GM21515 (cell line): ENCODE results near the gene TRAF3.
"Not testable (repeated sequence)": the region's sequence is repeated elsewhere in the genome, so short reads cannot be mapped to it uniquely, and the experiment has no call there.

ENCODE experiments used
- ATAC-seq: cut with Tn5 transposase; IDR thresholded peaks from one replicate; pipeline ENCODE4 v1.9.1; 2021; ENCODE audit not compliant: unreplicated experiment

TRAF3 gene

DNA sequence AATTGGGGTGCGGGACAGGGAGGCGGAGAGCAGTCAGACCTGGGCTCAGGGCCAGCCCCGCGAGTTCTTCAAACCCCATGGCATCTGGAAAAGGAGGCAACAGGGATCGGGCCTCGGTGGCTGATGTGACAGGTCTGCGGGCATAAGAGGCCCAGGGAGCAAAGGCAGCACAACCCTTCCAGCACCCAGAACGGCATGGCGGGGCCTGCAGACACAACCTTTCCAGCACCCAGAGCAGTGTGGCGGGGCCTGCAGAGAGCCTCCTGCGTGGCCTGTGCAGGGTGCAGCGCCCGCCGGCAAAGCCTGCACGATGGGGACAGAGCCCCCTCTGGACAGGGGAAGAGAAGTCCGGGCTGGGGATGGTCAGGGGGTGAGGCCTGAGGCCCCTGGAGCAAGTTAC lies 26.2 kb upstream of the TRAF3 start:
- ATAC-seq = no peak

DNA sequence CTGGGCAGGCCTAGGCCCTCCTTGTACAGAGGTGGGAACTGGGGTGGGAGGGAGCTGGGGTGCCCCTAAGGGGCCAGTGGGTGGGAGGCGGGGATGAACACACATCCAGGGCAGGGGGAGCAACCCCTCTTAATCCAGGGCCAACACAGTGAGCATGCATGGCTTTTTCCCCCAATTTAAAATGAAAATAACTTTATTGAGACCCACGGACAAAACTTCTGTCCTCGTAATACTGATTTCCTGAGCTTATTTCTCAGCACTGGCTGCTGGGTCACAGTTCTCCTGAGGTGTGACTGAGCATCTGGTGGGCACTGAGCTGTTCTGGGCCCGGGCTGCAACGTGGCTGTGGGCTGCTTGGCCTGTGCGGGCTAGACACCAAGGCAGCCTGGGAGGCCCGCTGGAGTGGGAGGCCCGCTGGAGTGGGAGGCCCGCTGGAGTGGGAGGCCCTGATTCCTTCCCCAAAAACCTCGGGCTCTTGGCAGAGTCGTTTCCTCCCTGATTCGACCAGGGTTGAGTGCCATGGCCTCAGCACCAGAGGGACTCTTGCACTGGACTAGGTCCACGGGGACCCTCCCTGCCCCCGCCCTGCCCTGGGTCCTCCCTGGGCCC lies 24.9 kb upstream of the TRAF3 start:
- ATAC-seq = no peak

DNA sequence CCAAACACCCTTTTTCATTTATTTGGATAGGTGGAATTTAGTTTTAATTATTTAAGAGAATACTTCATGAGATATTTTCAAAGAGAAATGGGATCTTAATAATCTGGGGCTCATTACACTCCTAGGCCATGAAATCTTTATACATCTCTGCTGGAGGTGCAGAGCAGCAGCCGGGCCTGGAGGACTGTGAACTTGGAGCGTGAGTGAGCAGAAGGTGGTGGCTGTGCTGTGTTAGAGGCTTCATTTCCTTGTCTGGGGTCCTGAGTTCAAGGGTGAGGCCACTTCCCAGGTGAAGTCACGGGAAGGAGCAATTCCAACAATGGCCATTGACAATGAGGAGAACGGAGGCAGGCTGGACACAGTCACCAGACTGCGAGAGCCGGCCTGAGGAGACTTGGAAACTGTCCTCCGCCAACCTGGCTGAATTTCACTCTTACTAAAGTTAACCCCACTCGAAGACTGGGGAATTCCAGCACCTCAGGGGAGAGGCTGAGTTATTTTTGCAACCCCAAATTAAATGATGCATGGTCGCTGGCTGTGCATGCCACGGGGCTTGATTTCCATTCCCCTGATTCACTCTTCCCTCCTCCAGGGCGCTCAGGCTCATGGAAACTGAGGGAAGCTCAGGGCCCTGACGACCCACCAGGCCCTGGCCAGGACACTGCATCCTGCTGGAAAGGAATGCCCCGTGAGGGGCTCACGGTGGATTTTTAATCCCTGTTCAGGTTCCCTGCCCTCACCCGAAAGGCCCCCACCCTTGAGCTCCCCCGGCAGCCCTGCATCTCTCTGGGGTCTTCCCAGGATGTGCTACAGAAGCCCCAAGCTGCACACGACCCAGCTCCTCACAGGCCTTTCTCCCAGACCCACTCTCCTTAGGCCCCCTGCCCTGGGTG lies 22.6 kb upstream of the TRAF3 start:
- no peak for ATAC-seq

DNA sequence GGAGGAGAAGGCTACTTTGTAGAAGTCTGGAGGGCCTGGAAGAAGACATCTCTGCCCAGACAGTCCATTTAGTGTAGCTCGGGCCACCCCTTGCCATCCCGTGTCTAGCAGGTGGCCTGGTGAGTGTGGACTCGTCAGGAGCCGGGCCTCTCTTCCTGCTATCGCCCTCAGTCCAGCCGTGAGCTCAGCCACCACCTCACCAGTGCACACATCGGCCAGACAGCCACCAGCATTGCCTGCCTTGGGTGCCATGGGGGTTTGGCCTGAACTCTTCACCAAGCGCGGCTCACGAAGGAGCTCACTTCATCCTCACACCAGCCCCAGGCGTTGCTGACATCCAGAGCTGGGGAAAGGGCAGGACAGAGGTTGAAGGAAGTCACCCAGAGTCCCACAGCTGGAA lies 19.6 kb upstream of the TRAF3 start:
- no peak for ATAC-seq

DNA sequence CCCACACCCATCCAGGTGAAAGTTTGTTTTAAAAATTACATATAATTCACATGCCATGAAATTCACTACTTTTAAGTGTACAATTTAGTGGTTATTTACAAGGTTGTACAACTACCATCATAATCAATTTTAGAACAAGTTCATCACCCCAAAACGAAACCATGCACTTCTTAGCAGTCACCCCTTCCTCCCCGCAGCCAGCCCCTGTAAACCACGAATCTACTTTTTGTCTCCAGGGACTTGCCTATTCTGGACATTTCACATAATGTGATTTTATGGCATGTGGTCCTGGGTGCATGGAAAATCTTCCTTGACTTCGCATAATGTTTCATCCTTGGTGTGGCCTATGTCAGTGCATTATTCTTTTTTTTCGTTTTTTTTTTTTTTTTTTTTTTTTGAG lies 19.2 kb upstream of the TRAF3 start:
- no peak for ATAC-seq

DNA sequence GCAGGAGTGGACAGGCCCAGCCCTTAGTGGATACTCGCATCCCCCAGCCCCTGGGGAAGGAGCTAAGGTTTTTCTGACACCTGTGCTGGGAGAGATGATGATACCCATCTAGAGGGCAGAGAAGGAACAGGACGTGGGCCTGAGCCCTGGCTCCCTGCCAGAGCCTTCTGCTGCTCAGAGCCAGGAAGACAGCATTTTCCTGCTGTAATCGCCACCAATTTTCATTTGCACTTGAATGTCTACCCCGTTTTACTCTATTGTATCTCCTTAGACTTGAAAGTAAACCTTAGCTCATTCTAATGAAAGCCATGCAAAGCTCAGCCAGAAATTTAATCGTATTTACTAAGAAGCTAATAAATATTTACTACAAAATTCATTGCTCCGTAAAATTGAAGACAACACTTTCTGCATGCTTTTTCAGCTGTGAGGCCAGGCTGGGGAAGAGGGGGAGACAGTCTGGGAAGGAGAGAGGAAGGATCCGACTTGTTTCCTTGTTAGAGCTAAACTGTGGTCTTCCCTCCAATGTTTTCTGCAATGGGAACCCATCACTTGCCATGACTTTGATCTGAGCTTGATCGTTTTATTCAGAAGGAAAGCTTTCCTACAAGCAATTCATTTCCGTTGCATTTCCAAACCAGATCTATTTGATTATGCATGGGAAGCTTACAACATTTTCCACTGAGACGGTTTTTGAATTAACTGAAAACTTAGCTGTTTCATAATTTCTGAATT lies 17.6 kb upstream of the TRAF3 start:
- ATAC-seq = no peak

DNA sequence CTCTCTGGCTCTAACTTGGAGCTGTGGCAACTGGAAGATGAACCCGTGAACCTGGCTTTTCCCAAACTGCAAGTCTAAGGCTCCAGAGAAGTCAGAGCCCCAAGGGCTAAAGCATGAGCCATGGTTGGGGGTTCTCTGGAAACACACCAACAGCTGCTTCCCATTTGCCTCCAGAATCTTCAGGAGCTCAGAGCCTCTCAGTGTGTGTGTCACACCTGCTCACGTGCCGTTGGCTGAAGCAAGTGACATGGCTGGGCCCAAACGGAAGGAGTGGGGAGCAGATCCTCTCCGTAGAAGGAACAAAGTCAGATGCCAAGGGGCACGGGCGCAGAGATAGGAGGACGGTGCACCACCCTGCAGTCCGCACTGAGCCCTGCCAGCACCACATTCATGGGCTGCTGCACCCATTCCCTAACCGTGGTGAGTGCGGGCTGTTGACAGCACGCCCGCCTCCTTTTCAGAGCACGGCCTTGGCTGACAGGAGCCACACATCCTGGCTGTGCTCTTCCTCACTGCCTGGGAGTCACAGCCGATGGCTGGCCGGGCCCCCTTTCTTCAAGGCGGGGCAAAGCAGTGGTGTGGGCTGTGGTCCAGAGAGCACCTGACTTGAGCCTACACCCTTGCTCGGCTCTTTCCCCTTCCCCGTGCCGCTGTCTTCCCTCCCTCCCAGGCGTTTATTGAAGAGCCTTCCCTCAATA lies 16.6 kb upstream of the TRAF3 start:
- no peak for ATAC-seq

DNA sequence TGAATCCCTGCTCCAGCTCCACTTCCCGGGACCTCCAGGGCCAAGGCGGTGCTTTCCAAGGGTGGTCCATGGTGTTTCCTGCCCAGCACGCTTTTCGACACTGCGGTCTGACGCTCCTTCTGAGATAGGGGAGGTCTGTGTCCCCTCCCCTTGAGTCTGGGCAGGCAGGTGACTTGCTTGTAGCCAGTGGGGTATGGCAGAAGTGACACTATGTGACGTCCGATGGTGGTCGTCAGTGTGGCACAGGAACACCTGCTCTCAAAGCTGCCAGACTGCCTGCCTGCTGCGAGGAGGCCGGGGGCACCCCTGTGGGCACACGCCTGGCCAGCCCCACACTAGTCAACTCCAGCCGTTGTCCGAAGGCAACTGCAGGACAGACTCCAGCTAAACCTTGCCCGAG lies 16.0 kb upstream of the TRAF3 start:
- no peak for ATAC-seq

DNA sequence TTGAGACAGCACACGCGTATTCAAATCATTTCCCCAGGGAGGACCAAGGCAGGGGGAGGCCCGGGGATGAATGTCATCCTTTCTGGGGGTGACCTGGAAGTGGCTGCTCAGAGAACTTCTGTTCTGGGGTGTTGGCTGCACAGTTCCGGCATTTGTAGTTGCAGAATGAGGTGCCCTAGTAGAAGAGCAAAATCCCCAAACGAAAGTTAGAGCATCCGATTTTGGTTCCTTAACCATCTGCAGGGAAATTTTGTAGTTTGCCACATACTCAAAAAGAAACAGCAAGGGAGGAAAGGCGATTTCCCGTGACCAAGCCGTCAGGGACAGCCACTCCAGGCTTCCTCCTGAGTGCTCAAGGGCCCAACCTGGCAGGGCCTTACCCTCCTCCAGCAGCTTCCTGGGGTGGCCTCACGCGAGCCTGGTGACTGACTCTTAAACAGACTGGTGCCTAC lies 13.0 kb upstream of the TRAF3 start:
- ATAC-seq = peak; percentile 46

DNA sequence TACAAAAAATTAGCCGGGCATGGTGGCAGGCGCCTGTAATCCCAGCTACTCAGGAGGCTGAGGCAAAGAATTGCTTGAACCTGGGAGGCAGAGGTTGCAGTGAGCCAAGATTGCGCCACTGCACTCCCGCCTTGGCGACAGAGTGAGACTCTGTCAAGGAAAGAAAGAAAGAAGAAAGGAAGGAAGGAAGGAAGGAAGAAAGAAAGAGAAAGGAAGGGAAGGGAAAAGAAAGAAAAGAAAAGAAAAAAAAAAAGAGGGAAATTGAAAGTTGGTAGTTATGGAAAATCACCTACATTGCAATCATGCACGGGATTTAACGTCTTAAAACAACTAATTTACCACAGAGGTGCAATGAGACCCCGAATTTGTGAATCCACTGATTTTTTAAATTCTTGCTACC lies 11.5 kb upstream of the TRAF3 start:
- ATAC-seq = not testable (repeated sequence)

DNA sequence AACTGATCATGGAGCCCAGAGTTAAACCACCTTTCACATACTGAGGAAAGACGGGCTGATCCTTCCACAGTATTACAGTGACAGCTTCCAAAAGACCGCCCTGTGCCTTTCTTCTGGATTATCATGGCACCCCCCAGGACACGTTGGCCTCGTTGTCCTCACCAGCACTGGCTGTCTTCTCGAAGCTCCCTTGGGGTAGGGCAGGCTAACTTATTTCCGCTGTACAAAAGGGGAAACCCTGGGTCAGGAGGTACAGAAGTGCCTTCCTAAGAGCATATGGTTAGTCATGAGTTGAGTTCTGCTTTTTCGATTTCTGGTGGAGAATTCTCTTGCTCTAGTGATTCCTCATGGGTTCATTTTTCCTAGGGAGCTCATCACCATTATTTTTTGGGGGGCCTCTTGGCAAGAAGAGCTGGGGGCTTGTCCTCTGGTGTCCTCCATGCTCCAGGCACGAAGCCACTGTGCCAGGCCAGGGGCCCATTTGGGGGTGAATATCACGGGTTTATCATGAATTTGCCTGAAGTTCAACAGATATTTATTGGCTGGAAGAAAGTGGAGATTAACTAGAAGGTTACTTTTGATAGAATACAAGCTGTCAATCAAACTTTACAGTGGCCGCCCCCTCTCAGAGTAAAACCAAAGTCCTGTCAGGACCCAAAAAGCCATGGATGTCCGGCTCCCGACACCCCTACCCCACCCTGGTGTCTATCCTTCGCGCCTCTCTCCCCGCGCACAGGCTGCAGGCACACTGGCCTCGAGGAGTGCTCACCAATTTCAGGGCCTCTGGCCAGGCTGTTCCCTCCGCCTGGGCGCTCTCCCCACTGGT lies 8.8 kb upstream of the TRAF3 start:
- ATAC-seq = peak; percentile 50

DNA sequence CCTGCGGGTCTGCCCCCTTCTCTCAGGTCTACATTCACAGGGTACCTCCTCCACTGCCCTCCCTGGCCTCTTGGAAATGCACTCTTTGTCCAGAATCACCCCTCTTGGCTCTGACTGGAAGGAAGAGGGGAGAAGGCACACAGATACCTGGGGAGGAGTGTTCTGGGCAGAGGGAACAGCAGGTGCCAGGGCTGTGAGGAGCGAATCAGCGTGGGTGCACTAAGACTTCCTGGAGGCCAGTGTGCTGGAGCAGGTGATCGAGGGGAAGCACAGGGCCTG lies 8.3 kb upstream of the TRAF3 start:
- no peak for ATAC-seq

DNA sequence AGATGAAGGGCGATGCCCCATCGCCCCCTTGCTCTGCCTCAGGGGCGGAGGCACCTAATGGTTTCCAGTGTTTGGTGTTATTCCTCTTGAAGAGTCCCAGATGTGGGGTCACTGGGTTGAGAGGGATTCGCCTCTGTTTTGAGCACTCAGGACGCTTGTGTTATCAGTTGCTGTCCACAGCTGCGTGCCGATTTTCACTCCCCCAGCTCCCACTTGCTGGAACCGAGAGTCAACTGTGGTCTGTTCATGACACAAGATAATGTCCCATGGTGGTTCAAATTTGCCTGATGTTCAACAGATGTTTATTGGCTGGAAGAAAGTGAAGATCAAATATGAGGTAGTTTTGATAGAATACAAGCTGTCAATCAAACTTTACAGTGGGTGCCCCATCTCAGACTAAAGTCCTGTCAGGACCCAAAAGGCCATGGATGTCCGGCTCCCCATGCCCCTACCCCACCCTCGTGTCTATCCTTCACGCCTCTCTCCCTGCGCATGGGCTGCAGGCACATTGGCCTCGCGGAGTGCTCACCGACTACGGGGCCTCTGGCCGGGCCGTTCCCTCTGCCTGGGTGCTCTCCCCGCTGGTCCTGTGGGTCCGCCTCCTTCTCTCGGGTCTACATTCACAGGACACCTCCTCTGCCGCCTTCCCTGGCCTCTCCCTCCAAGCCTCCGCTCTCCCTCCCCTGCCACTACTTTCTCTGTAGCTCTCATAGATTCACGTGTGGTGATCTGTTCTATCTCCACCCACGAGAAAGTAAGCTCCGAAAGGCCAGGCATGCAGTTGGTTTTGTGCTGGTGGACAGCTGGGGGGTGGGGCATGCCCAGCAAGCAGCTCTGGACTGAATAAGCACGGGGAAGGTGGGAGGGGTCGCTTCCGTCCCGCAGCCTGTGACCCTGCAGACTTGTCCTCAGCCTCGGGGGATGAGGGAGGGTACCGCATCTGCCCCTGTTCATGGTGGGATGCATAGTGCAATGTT lies 6.8 kb upstream of the TRAF3 start:
- no peak for ATAC-seq

DNA sequence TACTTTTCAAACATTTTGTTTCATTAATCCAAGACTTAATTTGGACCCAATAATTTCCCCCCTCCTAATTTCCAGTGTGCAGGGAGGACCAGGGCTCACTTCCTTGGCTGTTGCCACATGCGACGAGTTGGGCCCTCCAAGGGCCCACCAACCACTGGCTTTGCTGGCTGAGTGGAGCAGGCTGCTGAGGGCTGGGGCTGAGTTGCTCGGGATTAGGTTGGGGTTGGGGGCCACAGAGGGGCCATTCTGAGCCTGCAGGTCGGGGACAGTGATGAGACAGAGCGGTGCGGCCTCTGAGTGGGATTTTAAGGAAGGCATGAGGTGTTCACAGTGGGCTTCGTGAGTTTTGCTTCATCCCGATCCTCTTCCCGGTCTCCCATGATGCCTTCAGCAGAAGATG lies 6.1 kb upstream of the TRAF3 start:
- ATAC-seq = no peak

DNA sequence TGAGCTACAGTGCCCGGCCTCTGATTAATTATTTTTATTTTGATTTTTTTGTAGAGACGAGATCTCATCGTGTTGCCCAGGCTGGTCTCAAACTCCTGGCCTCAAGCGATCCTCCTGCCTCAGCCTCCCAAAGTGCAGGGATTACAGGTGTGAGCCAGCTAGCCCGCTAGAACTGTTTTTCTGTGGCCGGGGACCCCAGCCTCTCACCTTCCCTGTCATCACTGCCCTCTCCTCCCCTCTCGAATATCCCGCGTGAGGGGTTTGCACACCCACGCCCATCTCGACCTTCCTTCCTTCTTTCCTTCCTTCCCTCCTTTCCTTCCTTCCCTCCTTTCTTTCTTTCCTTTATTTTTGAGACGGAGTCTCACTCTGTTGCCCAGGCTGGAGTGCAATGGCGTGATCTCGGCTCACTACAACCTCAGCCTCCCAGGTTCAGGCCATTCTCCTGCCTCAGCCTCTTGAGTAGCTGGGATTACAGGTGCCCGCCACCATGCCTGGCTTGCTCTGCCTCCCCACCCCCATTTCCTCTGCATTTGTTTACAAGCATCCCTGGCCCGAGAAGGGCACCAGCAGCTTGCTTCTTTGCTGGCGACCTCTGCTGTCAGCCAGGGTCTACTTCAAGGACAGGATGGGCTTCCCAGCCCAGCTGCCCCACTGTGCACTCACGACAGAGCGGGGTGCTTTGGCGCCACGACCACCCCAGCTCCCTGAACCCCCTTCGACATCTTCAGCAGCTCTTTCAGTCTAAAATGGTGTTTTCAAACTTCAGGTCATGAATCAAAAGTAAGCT lies 4.3 kb upstream of the TRAF3 start:
- ATAC-seq = no peak

DNA sequence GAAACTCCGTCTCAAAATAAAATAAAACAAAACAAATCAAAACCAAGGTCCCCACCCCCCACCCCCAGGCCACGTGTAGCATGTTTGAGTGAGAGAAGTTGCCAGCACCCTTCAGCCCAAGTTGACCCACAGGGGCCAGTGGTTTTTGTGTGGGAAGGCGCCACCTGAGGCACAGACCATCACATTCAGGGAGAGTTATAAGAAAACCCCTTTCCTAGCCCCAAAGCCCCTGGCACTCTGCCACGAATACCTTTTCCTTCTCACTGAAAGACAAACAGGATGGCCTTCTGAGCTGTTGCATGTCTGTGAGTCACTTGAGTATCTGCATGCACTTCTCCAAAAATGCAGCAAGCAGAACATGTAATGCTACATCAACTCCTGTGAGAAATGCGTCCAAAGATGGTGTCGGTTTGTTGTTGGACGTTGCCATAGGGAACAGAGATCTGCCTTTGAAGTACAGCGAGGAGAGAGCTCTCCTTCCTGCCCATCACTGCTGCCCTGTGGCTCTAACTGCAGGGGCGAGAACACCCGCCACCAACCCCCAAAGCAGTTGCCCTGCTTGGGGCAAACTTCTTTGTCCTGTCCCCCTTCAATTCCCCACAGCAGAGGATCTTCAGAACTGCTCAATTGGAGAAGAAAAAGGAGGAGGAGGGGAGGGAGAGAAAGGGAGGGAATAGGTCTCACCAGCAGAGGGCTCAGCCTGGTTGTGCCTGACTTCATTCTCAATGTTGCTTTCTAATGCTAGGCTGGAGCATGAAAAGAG lies 2.7 kb upstream of the TRAF3 start:
- ATAC-seq = peak; percentile 39

DNA sequence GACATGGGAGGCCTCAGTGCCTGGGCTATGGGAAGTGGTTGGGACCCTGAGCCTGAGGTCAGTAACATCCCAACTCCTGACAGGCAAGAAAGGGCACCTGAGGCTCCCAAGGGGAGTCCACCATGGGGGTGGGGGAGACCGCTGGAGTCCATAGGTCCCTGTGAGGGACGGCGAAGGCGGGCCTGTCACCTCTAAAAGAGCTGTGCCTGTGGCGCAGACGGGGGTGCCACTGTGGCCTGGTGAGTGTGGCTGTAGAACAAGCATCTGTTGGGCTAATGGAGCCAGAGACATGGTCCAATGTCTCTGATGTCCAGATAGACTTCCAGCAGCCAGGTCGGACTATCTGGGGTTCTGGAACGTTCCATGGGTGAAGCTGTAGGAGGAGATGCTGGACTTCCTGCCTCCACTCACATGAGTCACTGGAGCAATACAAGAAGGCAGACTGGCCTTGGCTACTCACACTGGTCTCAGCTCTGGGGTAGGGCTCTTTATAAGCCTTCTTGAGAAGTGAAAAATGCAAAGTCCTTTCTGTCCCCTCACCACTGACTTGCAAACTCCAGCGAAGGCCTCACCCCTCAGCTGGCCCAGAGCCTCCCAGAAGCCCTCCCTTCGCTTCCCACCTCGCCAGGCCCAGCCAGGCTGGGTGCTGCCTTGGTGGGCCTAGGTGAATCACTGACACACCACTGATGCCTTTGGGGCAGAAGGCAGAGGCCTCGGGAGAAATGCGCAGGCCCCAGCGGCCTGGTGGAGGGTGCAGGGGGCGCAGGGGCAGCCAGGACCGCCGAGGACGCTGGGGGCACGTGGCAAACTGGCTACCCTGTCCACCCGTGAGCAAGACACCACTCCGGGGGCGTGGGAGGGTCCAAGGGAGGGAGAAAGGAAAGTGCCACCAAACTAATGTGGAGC lies 1.1 kb upstream of the TRAF3 start:
- no peak for ATAC-seq
